Posterior cingulate gyrus (tissue), 11 donors: ENCODE measurements around the gene MEGF10.

Experiments used
- DNase-seq, 10 donors: peaks; one replicate each; pipeline versions ENCODE4 v3.0.0 to v3.0.0-alpha.2; 2020 to 2021; ENCODE audit warnings: mixed read lengths in 3 of 10
- intact Hi-C: fragments of 100-400 bp; cut with DNase I; formaldehyde crosslinking; loops from one replicate; pipeline ENCODE4 v1.15.1; 2023

The MEGF10 gene

GRCh38 chr5:127358740-127359139 lies 68.1 kb downstream of the MEGF10 start:
- DNase-seq, result no peak
- intact Hi-C loops, result loop anchor here (10.0 kb wide), 1 partner anchor 64 kb away; the partner anchor contains the start of gene MEGF10

- intact Hi-C loops, result loop anchor here (10.0 kb wide), 1 partner anchor 65 kb away; the partner anchor contains the start of gene MEGF10
- no peak for DNase-seq
Measured at GRCh38 chr5:127359502-127359901, 68.9 kb downstream of the MEGF10 start.

- DNase-seq, result no peak
- intact Hi-C loops, result no loop called here
Measured at GRCh38 chr5:127363403-127363802, 72.8 kb downstream of the MEGF10 start.

GRCh38 chr5:127367029-127367428 lies 76.4 kb downstream of the MEGF10 start:
- intact Hi-C loops, result no loop called here
- no peak for DNase-seq

- DNase-seq, result no peak
- intact Hi-C loops, result no loop called here
Measured at GRCh38 chr5:127367946-127368465, 77.4 kb downstream of the MEGF10 start.

GRCh38 chr5:127369796-127370195 lies 79.2 kb downstream of the MEGF10 start:
- DNase-seq, result no peak

GRCh38 chr5:127370631-127371030 lies 80.0 kb downstream of the MEGF10 start:
- intact Hi-C loops, result no loop called here
- DNase-seq, result no peak

More at GRCh38 chr5:127369796-127370195, 79.2 kb downstream of the MEGF10 start:
- intact Hi-C loops, result no loop called here

GRCh38 chr5:127373858-127374491 lies 83.4 kb downstream of the MEGF10 start:
- no peak for DNase-seq
- intact Hi-C loops, result no loop called here

- no peak for DNase-seq
- intact Hi-C loops, result no loop called here
Measured at GRCh38 chr5:127375124-127375523, 84.5 kb downstream of the MEGF10 start.

GRCh38 chr5:127375544-127376091 lies 85.0 kb downstream of the MEGF10 start:
- no peak for DNase-seq
- intact Hi-C loops, result no loop called here

GRCh38 chr5:127377651-127378050 lies 87.1 kb downstream of the MEGF10 start:
- intact Hi-C loops, result no loop called here

GRCh38 chr5:127385936-127386335 lies 95.3 kb downstream of the MEGF10 start:
- intact Hi-C loops, result no loop called here
- no peak for DNase-seq

More at GRCh38 chr5:127377651-127378050, 87.1 kb downstream of the MEGF10 start:
- no peak for DNase-seq

GRCh38 chr5:127386557-127386956 lies 96.0 kb downstream of the MEGF10 start:
- intact Hi-C loops, result no loop called here
- DNase-seq, result no peak

GRCh38 chr5:127389601-127390000 lies 99.0 kb downstream of the MEGF10 start:
- no peak for DNase-seq
- intact Hi-C loops, result no loop called here

- no peak for DNase-seq
- intact Hi-C loops, result no loop called here
Measured at GRCh38 chr5:127392762-127393161, 102.2 kb downstream of the MEGF10 start.

GRCh38 chr5:127396490-127397155 lies 106.0 kb downstream of the MEGF10 start:
- intact Hi-C loops, result no loop called here
- DNase-seq, result peak in 1 of 10 donors; percentile 73

- DNase-seq, result no peak
- intact Hi-C loops, result no loop called here
Measured at GRCh38 chr5:127398508-127398907, 107.9 kb downstream of the MEGF10 start.

GRCh38 chr5:127399068-127399467 lies 108.5 kb downstream of the MEGF10 start:
- DNase-seq, result no peak
- intact Hi-C loops, result no loop called here

- intact Hi-C loops, result loop anchor here (5.0 kb wide), 1 partner anchor 37 kb away; no protein-coding TSS in a partner anchor
- no peak for DNase-seq
Measured at GRCh38 chr5:127400539-127400938, 109.9 kb downstream of the MEGF10 start.

GRCh38 chr5:127400946-127401670 lies 110.5 kb downstream of the MEGF10 start:
- intact Hi-C loops, result loop anchor here (5.0 kb wide), 1 partner anchor 36 kb away; no protein-coding TSS in a partner anchor

GRCh38 chr5:127402361-127402760 lies 111.8 kb downstream of the MEGF10 start:
- intact Hi-C loops, result loop anchor here (5.0 kb wide), 1 partner anchor 35 kb away; no protein-coding TSS in a partner anchor
- no peak for DNase-seq

More at GRCh38 chr5:127400946-127401670, 110.5 kb downstream of the MEGF10 start:
- DNase-seq, result no peak
